Glutamatergic neuron (in vitro differentiated cells): ENCODE results near the gene FEM1B. TPM values are rescaled to one million over a fixed set of nuclear protein-coding genes. Genes with fewer than 3 reads are reported as not detected.

Experiments
- DNase-seq: peaks from one replicate; pipeline ENCODE4 v3.0.0; 2022
- H3K27ac Mint-ChIP-seq: one replicate; pipeline ENCODE4 v1.8.0; 2020; ENCODE audit warnings: mild to moderate bottlenecking, mixed read lengths, inconsistent platforms; ENCODE audit not compliant: unreplicated experiment
- H3K27me3 Mint-ChIP-seq: one replicate; pipeline ENCODE4 v1.8.0; 2020; ENCODE audit warnings: mild to moderate bottlenecking, moderate library complexity, mixed read lengths, inconsistent platforms; ENCODE audit not compliant: unreplicated experiment
- H3K36me3 Mint-ChIP-seq: one replicate; pipeline ENCODE4 v1.8.0; 2020; ENCODE audit warnings: mild to moderate bottlenecking, mixed read lengths, inconsistent platforms; ENCODE audit not compliant: unreplicated experiment
- H3K4me1 Mint-ChIP-seq: one replicate; pipeline ENCODE4 v1.8.0; 2020; ENCODE audit warnings: mild to moderate bottlenecking, low read depth, mixed read lengths, inconsistent platforms; ENCODE audit not compliant: unreplicated experiment
- H3K4me3 Mint-ChIP-seq: one replicate; pipeline ENCODE4 v1.8.0; 2020; ENCODE audit warnings: mild to moderate bottlenecking, mixed read lengths, inconsistent platforms; ENCODE audit not compliant: unreplicated experiment
- H3K9me3 Mint-ChIP-seq: one replicate; pipeline ENCODE4 v1.8.0; 2020; ENCODE audit warnings: mild to moderate bottlenecking, moderate library complexity, mixed read lengths, inconsistent platforms; ENCODE audit not compliant: unreplicated experiment
- CTCF ChIP-seq: fragments of 200-600 bp; sonication (generic); IDR thresholded peaks from one replicate; pipeline ENCODE4 v1.5.0; 2021; ENCODE audit not compliant: partially characterized antibody, unreplicated experiment
- total RNA-seq: library from RNA; stranded (reverse); fragmentation: NEBNext Ultra II Directional; extraction: Animal tissue kit (Norgen Biotek cat#: 25700); gene quantifications from one replicate; pipeline ENCODE4 v1.2.1, GENCODE V29; 2021; ENCODE audit not compliant: unreplicated experiment

FEM1B gene
- total RNA-seq, 1 donor from 2014 or later: 69.6 TPM

- Mint-ChIP-seq H3K36me3 (peaks cover 6% of the 10 kb centered on the region), H3K27me3 (peaks cover under 1% of the 10 kb centered on the region), H3K4me3 (no peak overlapping the region), H3K9me3 (no peaks in the 10 kb centered on the region), H3K4me1 (peaks cover 9% of the 10 kb centered on the region), H3K27ac (no peak overlapping the region)
- TF ChIP-seq CTCF: no peak
- DNase-seq: no peak
These were observed 12.2 kb downstream of the FEM1B start for GRCh38 chr15:68289621-68290352.

- Mint-ChIP-seq H3K9me3 (no peaks in the 10 kb centered on the region), H3K27ac (no peak overlapping the region), H3K4me3 (no peak overlapping the region), H3K4me1 (peaks cover 5% of the 10 kb centered on the region), H3K36me3 (no peaks in the 10 kb centered on the region), H3K27me3 (no peaks in the 10 kb centered on the region)
- TF ChIP-seq CTCF: no peak
- DNase-seq: no peak
These were observed 13.2 kb downstream of the FEM1B start for GRCh38 chr15:68290715-68291114.

GRCh38 chr15:68292157-68292781, 14.7 kb downstream of the FEM1B start:
- TF ChIP-seq CTCF: no peak
- Mint-ChIP-seq H3K36me3 (no peaks in the 10 kb centered on the region), H3K4me1 (peaks cover 1% of the 10 kb centered on the region), H3K9me3 (no peaks in the 10 kb centered on the region), H3K4me3 (no peak overlapping the region), H3K27ac (no peak overlapping the region), H3K27me3 (no peaks in the 10 kb centered on the region)
- no peak for DNase-seq

- no peak for DNase-seq
- no peak overlapping the region for H3K27ac Mint-ChIP-seq
- TF ChIP-seq CTCF: no peak
- no peaks in the 10 kb centered on the region for H3K27me3 Mint-ChIP-seq
- no peaks in the 10 kb centered on the region for H3K9me3 Mint-ChIP-seq
- no peaks in the 10 kb centered on the region for H3K36me3 Mint-ChIP-seq
- H3K4me1 Mint-ChIP-seq: peaks cover 1% of the 10 kb centered on the region
- no peak overlapping the region for H3K4me3 Mint-ChIP-seq
These were observed 15.4 kb downstream of the FEM1B start for GRCh38 chr15:68292967-68293366.

- H3K36me3 Mint-ChIP-seq: no peaks in the 10 kb centered on the region
- DNase-seq: no peak
- no peak overlapping the region for H3K4me3 Mint-ChIP-seq
- H3K4me1 Mint-ChIP-seq: peaks cover 1% of the 10 kb centered on the region
- no peak for TF ChIP-seq CTCF
- H3K27ac Mint-ChIP-seq: no peak overlapping the region
- H3K9me3 Mint-ChIP-seq: no peaks in the 10 kb centered on the region
- no peaks in the 10 kb centered on the region for H3K27me3 Mint-ChIP-seq
These were observed 17.7 kb downstream of the FEM1B start for GRCh38 chr15:68295014-68295805.
